ENCODE results near the gene TRERF1.

The TRERF1 gene

GRCh38 chr6:42401613-42401951 lies 50.1 kb downstream of the TRERF1 start:
- H3K27me3 ChIP-seq (replicated peaks; ENCODE audit: insufficient read depth, low read length) = no peaks in the 10 kb centered on the region
- no peak overlapping the region for H2AFZ ChIP-seq (ENCODE audit: low read length)
- H3K9me2 ChIP-seq (replicated peaks; ENCODE audit: insufficient read depth, low read length) = no peaks in the 10 kb centered on the region
- H3K4me2 ChIP-seq (ENCODE audit: low read depth, low read length) = no peak overlapping the region
- H3K4me3 ChIP-seq (ENCODE audit: low read length) = no peak overlapping the region
- no peaks in the 10 kb centered on the region for H3K36me3 ChIP-seq (replicated peaks; ENCODE audit: insufficient read depth, low read length)
- H3K79me2 ChIP-seq (ENCODE audit: low read length) = peaks cover 35% of the 10 kb centered on the region
- no peak overlapping the region for H3K9ac ChIP-seq (ENCODE audit: low read length)
- H3F3A ChIP-seq (ENCODE audit: insufficient read depth, low read length) = no peaks in the 10 kb centered on the region
- H3K27ac ChIP-seq (ENCODE audit: low read length) = no peak overlapping the region
- no peaks in the 10 kb centered on the region for H3K9me3 ChIP-seq (replicated peaks; ENCODE audit: insufficient read depth, low read length)
- no peak for DNase-seq
- H4K20me1 ChIP-seq (ENCODE audit: insufficient read depth, low read length) = no peaks in the 10 kb centered on the region
- TF ChIP-seq EZH2phosphoT487 (IDR thresholded peaks at IDR 0.05; ENCODE audit: low read length) (no peak), CTCF (IDR thresholded peaks at IDR 0.05; ENCODE audit: low read length) (no peak), EZH2 (optimal IDR thresholded peaks at IDR 0.05; ENCODE audit: low read depth, low read length) (no peak)
- no peaks in the 10 kb centered on the region for H3K4me1 ChIP-seq (ENCODE audit: low read length)

DNA sequence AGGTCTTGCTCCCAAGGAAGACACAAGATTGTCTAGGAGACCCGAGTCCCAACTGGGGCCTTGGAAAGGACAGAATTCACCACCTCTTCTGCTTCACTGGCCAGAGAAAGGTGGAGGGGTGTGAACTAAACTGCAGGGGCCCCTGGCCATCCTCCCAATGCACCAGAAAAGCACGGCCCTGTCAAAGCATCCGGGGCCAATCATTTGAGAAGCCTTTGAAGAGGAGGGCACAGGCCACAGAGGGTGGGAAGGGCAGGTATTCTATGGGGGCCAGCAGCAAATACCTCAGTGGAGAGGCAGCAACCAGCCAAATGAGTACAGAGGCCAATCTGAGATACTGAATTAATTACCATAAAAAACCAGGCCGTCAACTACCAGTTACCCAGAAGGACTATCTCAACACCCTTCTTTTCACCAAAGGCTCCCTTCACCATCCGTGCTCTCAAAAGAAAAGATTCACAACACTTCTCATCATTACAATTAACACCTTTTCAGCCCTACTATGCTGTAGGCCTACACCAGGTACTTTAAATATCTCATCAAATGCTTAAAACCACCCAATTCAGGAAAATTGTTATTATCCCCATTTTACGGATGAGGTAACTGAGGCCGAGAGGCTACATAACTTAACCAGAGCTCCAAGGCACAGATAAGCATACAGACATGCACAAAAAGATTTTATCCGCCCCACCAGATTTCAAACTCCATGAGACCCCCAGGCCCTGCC lies 50.7 kb downstream of the TRERF1 start:
- no peak for DNase-seq
- Histone ChIP-seq H3K9me3 (replicated peaks; ENCODE audit: insufficient read depth, low read length) (no peaks in the 10 kb centered on the region), H3K4me2 (ENCODE audit: low read depth, low read length) (no peak overlapping the region), H3K4me1 (ENCODE audit: low read length) (no peaks in the 10 kb centered on the region), H3K79me2 (ENCODE audit: low read length) (peaks cover 33% of the 10 kb centered on the region), H3K27me3 (replicated peaks; ENCODE audit: insufficient read depth, low read length) (no peaks in the 10 kb centered on the region), H2AFZ (ENCODE audit: low read length) (no peak overlapping the region), H3K36me3 (replicated peaks; ENCODE audit: insufficient read depth, low read length) (no peaks in the 10 kb centered on the region), H3K27ac (ENCODE audit: low read length) (no peak overlapping the region), H4K20me1 (ENCODE audit: insufficient read depth, low read length) (no peaks in the 10 kb centered on the region), H3F3A (ENCODE audit: insufficient read depth, low read length) (no peaks in the 10 kb centered on the region), H3K4me3 (ENCODE audit: low read length) (no peak overlapping the region), H3K9me2 (replicated peaks; ENCODE audit: insufficient read depth, low read length) (no peaks in the 10 kb centered on the region), H3K9ac (ENCODE audit: low read length) (no peak overlapping the region)
- TF ChIP-seq CTCF (IDR thresholded peaks at IDR 0.05; ENCODE audit: low read length) (no peak), EZH2 (optimal IDR thresholded peaks at IDR 0.05; ENCODE audit: low read depth, low read length) (no peak), EZH2phosphoT487 (IDR thresholded peaks at IDR 0.05; ENCODE audit: low read length) (no peak)

- Histone ChIP-seq H3K79me2 (ENCODE audit: low read length) (peaks cover 35% of the 10 kb centered on the region), H3K27ac (ENCODE audit: low read length) (no peak overlapping the region), H4K20me1 (ENCODE audit: insufficient read depth, low read length) (no peaks in the 10 kb centered on the region)
These were observed 51.5 kb downstream of the TRERF1 start for GRCh38 chr6:42400061-42400760.

More at GRCh38 chr6:42400061-42400760, 51.5 kb downstream of the TRERF1 start:
- DNase-seq = no peak
- Histone ChIP-seq H3K27me3 (replicated peaks; ENCODE audit: insufficient read depth, low read length) (no peaks in the 10 kb centered on the region), H3K9me2 (replicated peaks; ENCODE audit: insufficient read depth, low read length) (no peaks in the 10 kb centered on the region), H3K4me2 (ENCODE audit: low read depth, low read length) (no peak overlapping the region), H3K9me3 (replicated peaks; ENCODE audit: insufficient read depth, low read length) (no peaks in the 10 kb centered on the region), H3K4me1 (ENCODE audit: low read length) (no peaks in the 10 kb centered on the region), H3K4me3 (ENCODE audit: low read length) (no peak overlapping the region), H3K36me3 (replicated peaks; ENCODE audit: insufficient read depth, low read length) (no peaks in the 10 kb centered on the region), H3F3A (ENCODE audit: insufficient read depth, low read length) (no peaks in the 10 kb centered on the region), H2AFZ (ENCODE audit: low read length) (no peak overlapping the region), H3K9ac (ENCODE audit: low read length) (no peak overlapping the region)
- TF ChIP-seq EZH2phosphoT487 (IDR thresholded peaks at IDR 0.05; ENCODE audit: low read length) (no peak), EZH2 (optimal IDR thresholded peaks at IDR 0.05; ENCODE audit: low read depth, low read length) (no peak), CTCF (IDR thresholded peaks at IDR 0.05; ENCODE audit: low read length) (no peak)

Data from MM.1S (cell line).